Stomach (tissue), 4 donors: ENCODE data around the gene ST8SIA1.

Experiments
- POLR2A ChIP-seq, 4 donors: fragments of 450-650 bp; IDR thresholded peaks; one replicate each; pipeline ENCODE4 v1.6.1; 2016; ENCODE audit warnings: antibody characterized with exemption in 4 of 4, control low read depth in 2 of 4, mild to moderate bottlenecking in 1 of 4, moderate library complexity in 1 of 4
- POLR2AphosphoS5 ChIP-seq, 3 donors: sonication (generic); formaldehyde crosslinking; IDR thresholded peaks; one replicate each; pipeline ENCODE4 v1.6.1; 2016; ENCODE audit warnings: antibody characterized with exemption in 3 of 3
- TF ChIP-seq, protein P1 (sequence below), 7 experiments: fragments of 450-650 bp in 4 of 7; fragments of 200-600 bp in 3 of 7; sonication (generic) in 3 of 7; IDR thresholded peaks; one replicate each; pipeline ENCODE4 v1.5.1; 2016 to 2019; ENCODE audit warnings: antibody characterized with exemption in 7 of 7, control low read depth in 2 of 7, mild to moderate bottlenecking in 1 of 7

DNA sequence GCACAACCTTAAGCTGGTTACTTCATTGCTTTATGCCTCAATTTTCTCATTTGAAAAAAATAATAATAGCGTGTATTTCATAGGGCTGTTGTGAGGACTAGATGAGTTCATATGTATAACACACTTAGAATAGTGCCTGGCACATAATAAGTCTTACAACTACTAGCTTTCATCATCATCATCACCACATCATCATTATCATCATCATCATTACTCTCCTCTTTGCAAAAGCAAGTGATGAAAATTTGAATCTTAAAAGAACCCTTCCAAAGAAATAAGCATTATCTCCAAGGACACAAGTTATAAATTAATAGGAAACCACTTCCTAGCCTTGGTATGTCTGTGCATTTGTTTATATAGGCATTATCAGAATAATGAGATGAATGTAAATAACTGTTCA lies 117.0 kb downstream of the ST8SIA1 start:
- TF ChIP-seq, protein P1, sequence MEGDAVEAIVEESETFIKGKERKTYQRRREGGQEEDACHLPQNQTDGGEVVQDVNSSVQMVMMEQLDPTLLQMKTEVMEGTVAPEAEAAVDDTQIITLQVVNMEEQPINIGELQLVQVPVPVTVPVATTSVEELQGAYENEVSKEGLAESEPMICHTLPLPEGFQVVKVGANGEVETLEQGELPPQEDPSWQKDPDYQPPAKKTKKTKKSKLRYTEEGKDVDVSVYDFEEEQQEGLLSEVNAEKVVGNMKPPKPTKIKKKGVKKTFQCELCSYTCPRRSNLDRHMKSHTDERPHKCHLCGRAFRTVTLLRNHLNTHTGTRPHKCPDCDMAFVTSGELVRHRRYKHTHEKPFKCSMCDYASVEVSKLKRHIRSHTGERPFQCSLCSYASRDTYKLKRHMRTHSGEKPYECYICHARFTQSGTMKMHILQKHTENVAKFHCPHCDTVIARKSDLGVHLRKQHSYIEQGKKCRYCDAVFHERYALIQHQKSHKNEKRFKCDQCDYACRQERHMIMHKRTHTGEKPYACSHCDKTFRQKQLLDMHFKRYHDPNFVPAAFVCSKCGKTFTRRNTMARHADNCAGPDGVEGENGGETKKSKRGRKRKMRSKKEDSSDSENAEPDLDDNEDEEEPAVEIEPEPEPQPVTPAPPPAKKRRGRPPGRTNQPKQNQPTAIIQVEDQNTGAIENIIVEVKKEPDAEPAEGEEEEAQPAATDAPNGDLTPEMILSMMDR (IDR thresholded peaks at IDR 0.05), result no peak
- TF ChIP-seq POLR2AphosphoS5 (IDR thresholded peaks at IDR 0.05) (no peak), POLR2A (IDR thresholded peaks at IDR 0.05) (no peak)
